Tracheal epithelial cell (primary cell): ENCODE results near the gene BAG3. TPM values are rescaled to one million over a fixed set of nuclear protein-coding genes. Genes with fewer than 3 reads are reported as not detected.

Experiments used
- total RNA-seq: library from RNA; depleted of rRNA; stranded (reverse); fragments of >200 nt; gene quantifications from 2 replicates; pipeline ENCODE4 v1.2.1, GENCODE V29; 2014

The BAG3 gene
- total RNA-seq: 11.3 and 16.2 TPM in 2 replicates

GRCh38 chr10:119650692-119651513 lies at the start of gene BAG3:
Gene BAG3 (plus strand): TSS chr10:119651380. CDS start chr10:119651676, 296 bp downstream.

DNA sequence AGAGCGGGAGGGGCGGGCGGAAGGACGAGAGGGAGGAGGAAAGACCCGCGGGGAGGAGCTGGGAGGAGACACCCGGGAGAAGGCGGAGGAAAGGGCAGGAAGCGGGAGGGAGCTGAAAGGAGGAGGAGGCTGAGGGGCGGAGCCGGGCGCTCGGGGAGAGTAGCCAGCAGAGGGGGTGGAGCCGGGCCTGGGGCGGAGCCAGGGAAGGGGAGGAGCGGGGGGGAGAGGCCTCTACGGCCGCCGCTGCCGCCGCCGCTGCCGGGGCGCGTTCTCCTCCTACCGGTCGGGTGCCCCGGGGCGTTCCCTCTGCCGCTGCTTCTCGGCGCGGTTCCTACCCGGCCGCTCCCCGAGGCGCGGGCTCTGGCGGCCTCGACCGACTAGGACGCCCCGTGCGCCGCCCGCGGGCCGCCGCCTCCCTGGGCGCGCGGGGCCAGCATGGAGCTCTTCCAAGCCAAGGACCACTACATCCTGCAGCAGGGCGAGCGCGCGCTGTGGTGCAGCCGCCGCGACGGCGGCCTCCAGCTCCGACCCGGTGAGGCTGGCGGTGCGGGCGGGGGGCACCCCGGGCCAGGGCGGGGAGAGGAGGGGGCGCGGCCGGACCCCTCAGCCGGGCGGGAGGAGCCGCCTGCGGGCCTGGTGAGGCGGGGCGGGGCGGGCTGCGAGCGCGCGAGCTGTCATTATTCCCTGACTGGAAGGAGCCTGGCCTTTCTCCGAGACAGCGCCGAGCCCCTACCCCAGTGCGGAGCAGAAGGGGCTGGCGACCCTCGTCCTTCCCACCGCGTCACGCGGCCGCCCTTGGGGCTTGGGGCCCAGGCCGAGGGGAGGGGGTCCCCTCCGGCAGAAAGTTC lies 74.9 kb downstream of the BAG3 start, which contains the start of gene INPP5F:
INPP5F (plus strand) TSS at position 223 of the 848 bp plus-strand sequence; CDS start at position 436, 213 bp downstream.

Other genes starting within 250 kb of the BAG3 start
- 37.9 and 55.9 TPM in 2 replicates for gene RGS10, start 108.7 kb upstream of the BAG3 start, total RNA-seq
- gene TIAL1, start 54.4 kb upstream of the BAG3 start, total RNA-seq: 24.3 and 27.3 TPM in 2 replicates
- 12.0 and 13.2 TPM in 2 replicates for gene INPP5F, start 74.7 kb downstream of the BAG3 start, total RNA-seq
- gene MCMBP, start 221.5 kb downstream of the BAG3 start, total RNA-seq: 61.6 and 62.9 TPM in 2 replicates
- 15.3 and 15.4 TPM in 2 replicates for gene SEC23IP, start 241.3 kb downstream of the BAG3 start, total RNA-seq